ENCODE data around the gene MUC4. TPM values are rescaled to one million over a fixed set of nuclear protein-coding genes. Genes with fewer than 3 reads are reported as not detected.
"Not testable (repeated sequence)": the region's sequence is repeated elsewhere in the genome, so short reads cannot be mapped to it uniquely, and the experiment has no call there.

The MUC4 gene
- polyA plus RNA-seq, 3 donors: 0.65 to 1.2 (median 0.83) TPM

DNA sequence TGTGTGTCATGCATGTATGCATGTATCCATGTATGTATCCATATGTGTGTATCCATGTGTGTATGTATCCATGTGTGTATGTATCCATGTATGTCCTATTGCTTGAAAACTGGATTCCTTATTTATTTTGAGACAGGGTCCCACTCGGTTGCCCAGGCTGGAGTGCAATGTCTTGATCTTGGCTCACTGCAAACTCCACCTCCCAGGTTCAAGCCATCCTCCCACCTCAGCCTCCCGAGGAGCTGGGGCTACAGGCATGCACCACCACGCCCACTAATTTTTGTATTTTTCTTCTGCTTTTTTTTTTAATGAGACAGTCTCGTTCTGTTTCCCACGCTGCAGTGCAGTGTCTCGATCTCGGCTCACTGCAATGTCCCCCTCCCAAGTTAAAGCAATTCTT, 56.8 kb downstream of the MUC4 start:
- no peak for DNase-seq (ENCODE audit: extremely low read depth in 1 of 11, low read depth in 9 of 11, low spot score in 4 of 11)

DNA sequence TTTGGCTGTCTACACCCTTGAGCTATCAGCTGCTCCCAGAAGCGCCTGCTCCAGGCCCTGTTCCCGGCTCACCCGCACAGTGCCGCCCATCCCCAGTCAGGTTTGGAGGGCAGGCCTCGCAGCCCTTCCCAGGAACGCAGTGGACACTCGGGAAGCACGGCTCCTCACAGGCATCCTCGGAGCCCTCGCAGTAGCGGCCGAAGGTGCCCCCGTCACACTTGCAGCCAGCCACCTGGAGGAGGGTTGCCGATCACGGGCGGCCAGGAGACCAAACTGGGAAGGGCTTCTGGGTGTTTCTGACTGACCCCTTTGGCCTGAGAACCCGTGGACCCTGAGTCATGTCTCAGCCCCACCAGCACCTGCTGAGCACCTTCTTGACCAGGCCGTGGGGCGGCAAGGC, 57.6 kb downstream of the MUC4 start:
- no peak for DNase-seq (ENCODE audit: extremely low read depth in 1 of 11, low read depth in 9 of 11, low spot score in 4 of 11)

DNA sequence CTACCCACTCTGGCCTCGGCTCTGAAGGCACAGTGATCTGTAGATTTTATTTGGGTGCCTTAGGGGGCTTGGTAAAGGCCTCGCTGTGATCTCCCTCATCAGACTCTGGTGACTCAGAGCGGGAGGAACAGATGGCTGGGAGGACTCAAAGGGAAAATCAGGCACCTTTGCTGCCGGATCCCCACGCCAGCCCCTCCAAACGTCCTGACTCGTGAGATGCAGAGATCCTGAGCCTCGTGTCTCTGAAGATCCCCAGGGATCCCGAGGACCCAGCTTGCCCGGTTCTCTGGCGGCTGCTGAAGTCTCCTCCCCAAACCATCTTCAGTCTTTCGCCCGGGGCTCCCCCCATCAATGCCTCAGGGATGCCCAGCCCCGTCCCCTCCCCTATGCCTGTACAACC, 58.1 kb downstream of the MUC4 start:
- DNase-seq (ENCODE audit: extremely low read depth in 1 of 11, low read depth in 9 of 11, low spot score in 4 of 11): no peak

DNA sequence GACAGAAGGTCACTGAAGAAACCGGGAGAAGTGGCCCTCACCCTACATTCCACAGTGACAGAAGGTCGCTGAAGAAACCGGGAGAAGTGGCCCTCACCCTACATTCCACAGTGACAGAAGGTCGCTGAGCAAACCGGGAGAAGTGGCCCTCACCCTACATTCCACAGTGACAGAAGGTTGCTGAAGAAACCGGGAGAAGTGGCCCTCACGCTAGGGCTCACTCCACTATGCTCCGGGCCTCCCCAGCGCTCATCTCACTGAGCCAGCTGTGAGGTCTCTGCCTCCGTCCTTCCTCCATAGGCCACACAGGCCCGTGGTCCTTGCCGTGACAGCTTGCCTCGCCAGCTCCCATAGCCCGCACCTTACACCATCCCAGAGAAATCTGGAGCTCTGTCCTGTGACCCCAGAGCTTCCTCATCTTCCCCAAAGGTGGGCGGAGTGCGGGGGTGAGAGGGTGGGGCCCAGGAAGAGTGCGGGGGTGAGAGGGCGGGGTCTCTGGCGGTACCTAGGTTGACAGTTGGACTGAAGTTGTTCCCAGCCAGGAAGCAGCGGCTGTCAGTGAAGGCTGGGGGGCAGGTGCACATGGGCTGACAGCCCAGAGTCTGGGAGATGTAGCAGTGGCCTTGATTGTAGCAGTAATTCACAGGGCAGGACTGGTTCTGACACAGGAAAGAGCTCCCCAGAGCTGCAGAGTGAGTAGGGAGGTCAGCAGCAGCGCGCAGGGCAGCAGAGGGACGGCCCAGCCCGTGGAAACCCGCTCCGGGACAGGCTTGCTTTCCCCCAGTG, 59.0 kb downstream of the MUC4 start:
- no peak for DNase-seq (ENCODE audit: extremely low read depth in 1 of 11, low read depth in 9 of 11, low spot score in 4 of 11)

DNA sequence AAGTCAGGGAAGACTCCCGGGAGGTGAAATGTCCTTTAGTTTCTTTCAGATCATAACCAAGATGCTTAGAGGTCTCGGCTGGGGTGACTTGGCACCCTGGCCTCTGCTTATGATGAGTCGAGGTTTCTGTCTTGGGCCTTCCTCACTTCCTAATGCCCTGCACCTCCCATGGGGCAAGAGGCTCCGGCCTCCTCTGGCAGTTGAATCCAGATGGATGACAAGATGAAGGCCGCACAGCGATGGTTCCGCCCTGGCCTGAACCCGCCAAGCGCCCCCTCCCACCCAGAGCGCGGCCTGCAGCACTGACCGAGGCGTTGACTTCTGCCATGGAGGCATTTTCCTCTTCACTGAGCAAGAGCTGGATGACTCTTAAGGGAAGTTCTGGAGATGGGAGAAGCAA, 59.7 kb downstream of the MUC4 start:
- DNase-seq (ENCODE audit: extremely low read depth in 1 of 11, low read depth in 9 of 11, low spot score in 4 of 11): no peak

DNA sequence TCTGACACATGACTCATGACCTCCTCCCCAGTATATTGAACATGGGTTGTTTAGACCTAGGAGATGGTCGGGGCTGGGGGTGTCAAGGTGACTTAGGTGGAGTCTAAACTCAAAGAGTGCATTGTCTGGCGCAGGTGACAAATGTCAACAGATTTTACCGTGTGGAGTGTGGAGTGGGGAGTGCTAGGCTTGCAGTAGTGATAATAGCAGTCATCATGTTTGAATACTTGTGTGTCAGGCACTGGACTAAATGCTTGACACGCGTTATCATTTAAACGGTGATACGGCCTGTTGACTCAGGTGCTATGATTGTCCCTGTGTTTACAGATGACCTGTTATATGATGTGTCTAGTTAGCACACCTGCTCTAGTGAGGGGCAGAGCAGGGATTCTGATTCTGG, 60.2 kb downstream of the MUC4 start:
- DNase-seq (ENCODE audit: extremely low read depth in 1 of 11, low read depth in 9 of 11, low spot score in 4 of 11): no peak

DNA sequence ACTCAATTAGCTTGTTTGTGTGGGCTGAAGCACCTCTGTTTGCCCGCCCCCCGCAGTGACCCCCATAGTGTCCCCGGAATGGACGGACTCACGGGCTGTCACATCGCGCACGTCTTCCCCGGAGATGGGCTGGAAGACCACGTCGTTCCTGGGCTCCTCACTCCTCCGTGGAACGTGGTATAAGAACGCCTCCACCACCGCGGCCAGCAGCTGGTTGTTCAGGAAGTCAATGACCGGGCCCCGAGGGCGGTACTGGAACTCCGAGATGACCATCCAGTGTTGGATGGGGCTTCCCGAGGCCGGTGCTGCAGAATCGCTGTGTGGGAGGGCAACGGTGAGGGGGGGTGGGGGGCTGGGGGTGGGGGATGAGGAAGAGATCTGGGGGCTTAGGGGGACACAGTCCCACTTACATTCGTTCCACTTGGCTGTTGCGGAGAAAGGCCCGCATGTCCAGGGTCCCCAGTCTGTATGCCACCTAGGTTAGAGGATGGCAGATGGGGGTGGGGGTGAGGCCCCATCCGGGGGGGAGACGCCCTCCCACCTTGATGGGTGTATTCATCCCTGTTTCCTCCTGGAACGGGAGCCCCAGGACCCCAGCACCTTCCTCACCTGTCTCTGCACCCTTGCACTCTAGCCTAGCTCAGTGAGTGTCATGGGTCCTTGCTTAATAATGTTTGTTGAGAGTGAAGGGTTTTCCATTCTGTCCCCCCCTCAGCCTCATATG, 60.8 kb downstream of the MUC4 start:
- no peak for DNase-seq (ENCODE audit: extremely low read depth in 1 of 11, low read depth in 9 of 11, low spot score in 4 of 11)

DNA sequence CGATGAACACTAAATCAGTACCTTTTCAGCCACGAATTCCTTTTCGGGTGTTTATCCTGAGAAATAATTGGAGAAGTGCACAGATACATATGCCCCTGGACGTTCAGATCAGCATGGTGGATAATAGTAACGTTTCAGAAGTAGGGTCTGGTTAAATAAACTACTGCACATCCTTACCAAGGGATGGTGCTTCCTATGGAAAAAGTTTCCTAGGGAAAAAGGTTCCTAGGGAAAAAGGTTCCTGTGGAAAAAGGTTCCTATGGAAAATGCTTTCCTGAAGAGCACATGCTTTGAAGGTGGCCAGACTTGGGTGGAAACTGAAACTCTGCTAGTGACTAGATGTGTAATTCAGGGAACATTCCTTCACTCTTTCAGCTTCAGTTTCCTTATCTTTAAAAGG, 62.6 kb downstream of the MUC4 start:
- DNase-seq (ENCODE audit: extremely low read depth in 1 of 11, low read depth in 9 of 11, low spot score in 4 of 11): not testable (repeated sequence)

DNA sequence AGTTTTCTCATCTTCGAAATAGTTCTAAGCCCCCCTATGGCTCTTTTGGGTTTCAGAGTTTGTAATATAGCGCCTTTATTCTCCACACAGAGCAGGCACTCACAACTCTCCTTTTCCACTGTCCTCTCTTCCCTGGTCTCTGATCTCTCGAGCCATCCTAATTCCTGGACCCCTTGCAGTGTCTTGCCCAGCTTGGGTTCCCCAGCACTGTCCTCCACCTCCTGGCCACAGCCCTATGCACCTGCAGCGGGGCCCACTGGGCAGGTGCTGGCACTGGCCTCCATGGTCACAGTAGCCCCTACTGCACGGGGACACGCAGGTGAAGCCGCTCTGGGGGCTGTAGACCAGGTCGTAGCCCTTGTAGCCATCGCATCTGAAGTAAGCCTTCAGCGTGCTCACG, 63.1 kb downstream of the MUC4 start:
- DNase-seq (ENCODE audit: extremely low read depth in 1 of 11, low read depth in 9 of 11, low spot score in 4 of 11): no peak

DNA sequence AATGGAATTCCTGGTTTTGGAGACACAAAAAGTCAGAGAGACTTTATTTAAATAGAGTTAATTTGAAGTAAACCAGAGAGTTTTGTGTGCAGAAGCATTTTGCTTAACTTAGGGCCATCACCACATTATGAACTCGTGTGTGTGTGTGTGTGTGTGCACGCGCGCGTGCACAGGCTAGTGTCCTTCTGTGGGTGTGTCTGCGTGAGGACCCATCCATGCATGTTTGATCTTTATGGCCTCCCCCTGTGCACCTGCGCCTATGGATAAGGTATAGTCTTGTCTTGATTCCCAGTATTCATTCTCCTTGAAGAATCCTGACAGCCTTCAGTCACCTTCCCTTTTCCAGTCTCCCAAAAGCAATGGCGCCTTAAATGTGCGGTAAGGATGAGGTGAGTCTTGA, 65.0 kb downstream of the MUC4 start:
- no peak for DNase-seq (ENCODE audit: extremely low read depth in 1 of 11, low read depth in 9 of 11, low spot score in 4 of 11)

DNA sequence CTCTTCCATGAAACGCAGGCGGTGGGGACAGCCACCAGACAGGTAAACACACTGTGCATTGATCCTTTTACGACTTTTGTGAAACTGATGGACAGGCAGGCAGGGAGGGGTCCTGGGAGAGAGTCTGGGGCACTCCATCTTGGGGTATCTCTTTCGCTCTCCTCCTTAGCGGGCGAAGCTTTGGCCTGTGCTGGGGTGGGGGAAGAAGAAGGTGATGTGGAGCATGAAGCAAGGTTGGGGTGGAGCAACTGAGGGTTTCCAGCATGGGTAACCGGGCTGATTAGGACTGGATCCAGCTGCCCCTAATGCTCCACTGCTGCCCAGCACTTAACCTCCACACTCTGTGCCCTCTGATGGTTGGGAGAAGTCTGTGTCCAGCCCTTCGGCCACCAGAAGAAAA, 65.4 kb downstream of the MUC4 start:
- DNase-seq (ENCODE audit: extremely low read depth in 1 of 11, low read depth in 9 of 11, low spot score in 4 of 11): no peak

DNA sequence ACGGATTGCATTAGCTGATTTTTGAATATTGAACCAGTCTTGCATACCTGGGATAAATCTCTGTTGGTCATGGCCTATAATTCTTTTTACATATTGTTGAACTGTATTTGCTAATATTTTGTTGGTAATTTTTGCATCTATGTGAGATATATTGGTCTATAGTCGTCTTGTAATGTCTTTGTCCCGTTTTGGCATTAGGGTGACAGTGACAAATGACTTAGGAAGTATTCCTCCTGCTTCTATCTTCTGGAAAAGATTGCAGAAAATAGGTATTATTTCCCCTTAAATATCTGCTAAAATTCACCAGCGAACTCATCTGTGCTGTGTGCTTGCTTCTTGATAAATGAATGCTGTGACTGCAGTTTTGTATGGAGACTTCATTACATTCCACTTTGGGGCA, 67.3 kb downstream of the MUC4 start:
- no peak for DNase-seq (ENCODE audit: extremely low read depth in 1 of 11, low read depth in 9 of 11, low spot score in 4 of 11)

DNA sequence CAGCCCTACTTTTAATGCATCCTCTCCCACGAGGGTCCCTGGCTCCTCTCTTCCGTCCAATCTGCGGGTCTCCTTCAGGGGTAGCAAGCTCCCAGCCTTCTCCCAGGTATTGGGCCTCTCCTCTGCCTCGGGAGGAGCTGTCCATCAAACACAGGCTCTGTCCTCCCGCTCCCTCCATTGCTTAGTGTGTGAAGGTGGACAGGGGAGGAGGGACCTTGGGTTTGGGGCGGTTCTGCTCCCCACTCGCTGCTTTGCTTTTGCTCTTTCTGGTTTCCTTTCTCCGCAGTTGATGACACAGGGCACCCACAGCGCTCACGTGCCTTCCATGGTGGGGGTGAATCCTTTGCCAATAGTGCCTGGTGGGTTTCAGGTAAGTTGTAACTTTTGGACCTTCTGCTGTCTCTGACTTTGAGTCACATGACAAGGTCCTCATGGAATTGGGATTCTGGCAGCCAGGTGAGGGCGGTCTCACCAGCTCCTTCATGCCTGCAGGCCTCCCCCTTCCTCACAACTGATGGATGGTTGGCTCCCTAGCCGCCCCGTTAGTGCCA, 72.1 kb downstream of the MUC4 start:
- no peak for DNase-seq (ENCODE audit: extremely low read depth in 1 of 11, low read depth in 9 of 11, low spot score in 4 of 11)

DNA sequence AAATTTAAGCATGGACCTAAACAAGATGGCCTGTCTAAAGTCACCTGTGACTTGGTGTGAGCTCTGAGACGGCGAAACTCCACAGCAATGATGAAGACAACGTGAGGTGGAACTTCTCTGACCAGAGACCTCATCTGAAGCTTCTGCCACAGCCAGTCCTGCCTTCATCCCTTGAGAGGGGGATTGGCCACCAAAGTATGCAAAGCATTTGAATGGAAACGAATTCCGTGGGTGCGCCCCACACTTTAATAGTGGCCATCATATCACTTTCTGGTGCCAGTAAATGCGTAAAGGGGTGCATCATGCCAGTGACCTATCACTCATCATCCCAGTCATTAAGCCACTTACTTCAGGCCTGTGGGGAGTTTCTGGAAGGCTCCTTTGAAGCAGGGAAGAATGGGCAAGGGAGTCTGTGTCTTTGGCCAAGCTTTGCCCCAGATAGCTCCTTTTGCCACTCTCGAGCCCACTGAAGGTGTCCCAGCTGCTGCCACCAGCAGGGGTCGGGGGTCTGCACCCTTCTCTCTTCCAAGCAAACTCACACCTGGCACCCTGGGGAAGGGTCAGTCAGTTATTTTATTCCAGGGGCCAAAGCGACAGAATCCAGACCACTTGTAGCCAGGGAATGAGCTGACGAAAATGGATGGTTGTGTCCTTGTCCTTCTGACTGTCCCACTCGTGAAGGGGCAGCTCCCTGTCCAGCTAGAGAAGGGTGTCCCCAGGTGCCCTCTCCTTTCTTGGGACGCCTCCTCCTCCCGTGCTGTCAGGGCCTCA, 73.3 kb downstream of the MUC4 start:
- no peak for DNase-seq (ENCODE audit: extremely low read depth in 1 of 11, low read depth in 9 of 11, low spot score in 4 of 11)

DNA sequence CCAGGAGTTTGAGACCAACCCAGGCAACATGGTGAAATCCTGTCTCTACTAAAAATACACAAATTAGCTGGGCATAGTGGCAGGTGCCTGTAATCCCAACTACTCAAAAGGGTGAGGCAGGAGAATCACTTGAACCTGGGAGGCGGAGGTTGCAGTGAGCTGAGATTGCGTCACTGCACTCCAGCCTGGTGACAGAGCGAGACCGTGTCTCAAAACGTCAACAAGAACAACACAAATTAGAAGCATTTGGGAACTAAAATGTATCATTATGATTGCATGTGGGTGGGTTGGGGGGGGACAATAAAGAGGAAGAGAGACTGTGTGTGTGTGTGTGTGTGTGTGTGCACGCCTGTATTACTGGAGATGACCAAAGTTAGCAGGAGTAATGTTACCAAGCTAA, 73.9 kb downstream of the MUC4 start:
- not testable (repeated sequence) for DNase-seq (ENCODE audit: extremely low read depth in 1 of 11, low read depth in 9 of 11, low spot score in 4 of 11)

DNA sequence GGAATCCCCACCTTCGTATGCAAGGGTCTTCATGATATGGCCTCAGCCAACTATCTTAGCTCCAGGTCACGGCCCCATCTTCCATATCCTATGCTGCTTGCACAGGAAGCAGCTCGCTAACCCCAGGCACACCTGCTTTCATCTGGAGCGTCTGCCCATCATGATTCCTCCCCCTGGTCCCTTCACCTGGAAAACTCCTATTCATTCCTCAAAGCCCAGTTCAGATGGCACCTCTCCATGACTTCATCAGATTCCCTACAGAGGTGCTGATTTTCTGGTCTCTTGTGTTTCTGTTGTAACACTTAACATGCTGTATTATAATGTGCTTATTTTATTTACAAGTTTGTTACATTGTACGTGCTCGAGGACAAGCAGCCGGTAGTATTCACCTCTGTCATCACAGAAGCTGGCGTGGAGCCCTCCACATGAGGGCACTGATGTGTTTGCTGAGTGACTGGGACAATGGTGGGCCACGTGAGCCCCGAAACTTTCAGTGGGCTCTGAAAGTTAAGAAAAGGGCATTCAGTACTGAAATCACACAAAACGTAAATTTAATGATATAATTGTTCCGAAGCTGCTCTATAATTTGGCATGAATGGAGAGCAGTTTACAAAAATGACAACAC, 74.8 kb downstream of the MUC4 start:
- no peak for DNase-seq (ENCODE audit: extremely low read depth in 1 of 11, low read depth in 9 of 11, low spot score in 4 of 11)

DNA sequence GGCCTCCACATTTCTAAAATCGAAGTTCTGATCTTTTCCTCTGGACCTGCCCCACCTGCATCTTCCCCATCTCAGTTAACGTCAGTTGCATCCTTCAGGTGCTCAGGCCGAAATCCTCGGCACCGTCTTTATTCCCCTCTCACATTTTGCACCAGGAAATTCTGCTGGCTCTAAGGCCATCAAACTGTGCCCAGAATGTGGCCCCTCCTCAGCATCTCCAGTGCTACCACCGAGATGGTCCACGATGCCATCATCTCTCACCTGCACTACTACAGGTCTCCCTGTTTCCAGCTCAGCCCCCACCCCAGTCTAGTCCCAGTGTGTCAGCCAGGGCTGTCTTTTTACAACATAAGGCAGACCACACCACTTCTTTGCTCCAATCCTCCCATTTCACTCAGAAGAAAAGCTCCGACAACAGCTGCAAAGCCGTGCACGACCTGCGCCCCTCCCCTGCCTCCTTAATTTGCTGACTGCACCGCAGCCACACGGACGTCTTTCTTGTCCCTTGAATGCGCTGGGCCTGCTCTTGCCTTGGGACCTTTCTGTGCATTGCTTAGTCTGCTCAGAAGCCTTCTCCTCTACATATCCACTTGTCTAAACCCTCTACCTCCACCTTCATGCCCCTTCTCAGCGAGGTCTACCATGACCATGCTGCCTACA, 76.6 kb downstream of the MUC4 start:
- no peak for DNase-seq (ENCODE audit: extremely low read depth in 1 of 11, low read depth in 9 of 11, low spot score in 4 of 11)

DNA sequence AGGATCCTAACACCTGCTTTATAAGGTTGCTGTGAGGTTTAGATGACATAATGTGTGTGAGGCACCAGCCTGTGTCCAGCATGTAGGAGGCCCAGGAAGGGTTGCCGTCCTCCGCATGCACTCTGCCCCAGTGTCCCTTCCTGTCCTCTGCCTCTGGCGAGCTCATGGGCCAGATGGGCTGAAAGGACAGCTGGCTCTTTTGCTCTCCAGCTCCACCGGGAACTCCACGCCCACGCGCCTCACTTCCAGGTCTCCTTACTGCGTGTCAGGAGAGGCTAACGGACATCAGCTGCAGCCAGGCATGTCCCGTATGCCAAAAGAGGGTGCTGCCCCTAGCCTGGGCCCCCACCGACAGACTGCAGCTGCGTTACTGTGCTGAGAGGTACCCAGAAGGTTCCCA, 78.8 kb downstream of the MUC4 start:
- peak in 5 of 11 donors; percentile 19 to 59 (median 53) for DNase-seq (ENCODE audit: extremely low read depth in 1 of 11, low read depth in 9 of 11, low spot score in 4 of 11)

DNA sequence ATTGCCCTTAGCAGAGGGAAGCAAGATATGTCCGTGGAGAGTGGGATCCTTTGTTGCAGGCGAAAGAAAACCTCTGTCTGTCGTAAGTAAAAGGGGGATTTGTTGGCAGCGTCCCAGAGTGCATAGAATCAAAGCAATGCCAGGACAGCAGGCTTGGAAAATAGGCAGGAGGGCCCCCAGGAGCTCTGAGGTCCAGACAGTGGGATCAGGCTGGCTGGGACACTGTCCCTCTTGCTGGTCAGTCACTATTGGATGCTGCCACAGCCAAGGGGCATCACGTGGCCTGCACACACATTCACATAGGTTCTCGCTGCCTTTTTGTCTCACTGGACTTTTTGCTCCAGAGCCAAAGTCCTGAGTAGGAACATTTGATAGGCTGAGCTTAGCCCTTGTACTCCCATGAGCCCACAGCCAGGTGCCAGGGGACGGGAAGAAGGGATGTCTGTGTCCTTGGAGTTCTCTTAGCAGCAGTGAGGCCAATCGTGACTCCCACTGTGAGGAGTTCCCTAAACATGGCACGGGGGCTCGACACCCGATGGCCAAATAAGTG, 80.3 kb downstream of the MUC4 start:
- DNase-seq (ENCODE audit: extremely low read depth in 1 of 11, low read depth in 9 of 11, low spot score in 4 of 11): no peak
